MM.1S (cell line): Measurements from ENCODE around the gene ELMO1.

Experiments used
- CTCF ChIP-seq: fragments of 300-600 bp; sonication (generic); IDR thresholded peaks from 2 replicates; pipeline ENCODE4 v1.5.1; 2016; ENCODE audit warnings: antibody characterized with exemption, low read length, mixed read lengths
- EZH2 ChIP-seq: fragments of 300-600 bp; sonication (generic); optimal IDR thresholded peaks from 2 replicates; pipeline ENCODE3; 2017; ENCODE audit warnings: low read depth, mild to moderate bottlenecking, antibody characterized with exemption, low read length, mixed read lengths

DNA sequence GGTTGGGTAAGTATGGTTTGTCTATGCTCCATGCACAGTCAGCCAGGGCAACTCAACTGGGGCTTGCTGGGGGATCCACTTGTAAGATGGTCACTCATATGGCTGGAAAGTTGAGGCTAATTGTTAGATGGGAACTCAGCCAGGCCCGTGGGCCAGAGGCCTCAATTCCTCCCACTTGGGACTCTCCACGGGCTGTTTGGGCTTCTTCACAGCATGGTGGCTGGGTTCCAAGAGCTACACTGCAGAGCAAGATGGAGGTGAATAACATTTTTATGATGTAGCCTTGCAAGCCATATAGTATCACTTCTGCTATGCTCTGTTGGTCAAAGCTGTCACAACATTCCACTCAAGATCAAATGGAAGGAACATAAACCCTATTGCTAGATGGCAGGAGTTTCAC is 39.2 kb downstream of the ELMO1 start:
- TF ChIP-seq CTCF, result no peak
- TF ChIP-seq EZH2, result no peak
